Stimulated activated naive CD8-positive, alpha-beta T cell treated with anti-CD3 and anti-CD28 coated beads, Interleukin-15, Interleukin-2, amounts not matched to agents 100 ng/mL and 50 ng/mL, for 24 hours (primary cell): ENCODE data around the gene DENND1A.

Source experiments
- H3K27ac Mint-ChIP-seq: one replicate; pipeline ENCODE4 v1.8.0; 2021; ENCODE audit warnings: mild to moderate bottlenecking, mixed read lengths
- H3K27me3 Mint-ChIP-seq: one replicate; pipeline ENCODE4 v1.8.0; 2021; ENCODE audit warnings: mixed read lengths
- H3K36me3 Mint-ChIP-seq: one replicate; pipeline ENCODE4 v1.8.0; 2021; ENCODE audit warnings: low read depth, mixed read lengths
- H3K4me1 Mint-ChIP-seq: one replicate; pipeline ENCODE4 v1.8.0; 2021; ENCODE audit warnings: low read depth, mixed read lengths
- H3K4me3 Mint-ChIP-seq: one replicate; pipeline ENCODE4 v1.8.0; 2021; ENCODE audit warnings: mild to moderate bottlenecking, mixed read lengths
- H3K9me3 Mint-ChIP-seq: one replicate; pipeline ENCODE4 v1.8.0; 2021; ENCODE audit warnings: mixed read lengths

The DENND1A gene

GRCh38 chr9:123417289-123418051, 512.5 kb downstream of the DENND1A start:
- peaks cover 4% of the 10 kb centered on the region for H3K36me3 Mint-ChIP-seq
- H3K4me3 Mint-ChIP-seq: no peak overlapping the region
- no peaks in the 10 kb centered on the region for H3K9me3 Mint-ChIP-seq
- H3K27ac Mint-ChIP-seq: no peak overlapping the region
- H3K27me3 Mint-ChIP-seq: no peaks in the 10 kb centered on the region
- H3K4me1 Mint-ChIP-seq: no peaks in the 10 kb centered on the region

GRCh38 chr9:123416176-123416575, 513.8 kb downstream of the DENND1A start:
- no peak overlapping the region for H3K27ac Mint-ChIP-seq
- no peaks in the 10 kb centered on the region for H3K27me3 Mint-ChIP-seq
- H3K4me1 Mint-ChIP-seq: no peaks in the 10 kb centered on the region
- no peak overlapping the region for H3K4me3 Mint-ChIP-seq
- H3K9me3 Mint-ChIP-seq: no peaks in the 10 kb centered on the region
- peaks cover 4% of the 10 kb centered on the region for H3K36me3 Mint-ChIP-seq

- Mint-ChIP-seq H3K27ac (no peak overlapping the region), H3K4me3 (no peak overlapping the region), H3K36me3 (peaks cover 4% of the 10 kb centered on the region), H3K27me3 (no peaks in the 10 kb centered on the region), H3K9me3 (no peaks in the 10 kb centered on the region), H3K4me1 (no peaks in the 10 kb centered on the region)
Measured at GRCh38 chr9:123414936-123415930, 514.7 kb downstream of the DENND1A start.

GRCh38 chr9:123414204-123414603, 515.7 kb downstream of the DENND1A start:
- Mint-ChIP-seq H3K27ac (no peak overlapping the region), H3K4me1 (no peaks in the 10 kb centered on the region), H3K36me3 (peaks cover 4% of the 10 kb centered on the region)

GRCh38 chr9:123412171-123412820, 517.6 kb downstream of the DENND1A start:
- Mint-ChIP-seq H3K4me3 (no peak overlapping the region), H3K4me1 (no peaks in the 10 kb centered on the region), H3K27me3 (no peaks in the 10 kb centered on the region), H3K27ac (no peak overlapping the region), H3K9me3 (no peaks in the 10 kb centered on the region), H3K36me3 (peaks cover 4% of the 10 kb centered on the region)

More at GRCh38 chr9:123414204-123414603, 515.7 kb downstream of the DENND1A start:
- Mint-ChIP-seq H3K4me3 (no peak overlapping the region), H3K27me3 (no peaks in the 10 kb centered on the region), H3K9me3 (no peaks in the 10 kb centered on the region)

- Mint-ChIP-seq H3K27ac (no peak overlapping the region), H3K27me3 (no peaks in the 10 kb centered on the region), H3K36me3 (peaks cover 4% of the 10 kb centered on the region), H3K9me3 (no peaks in the 10 kb centered on the region), H3K4me3 (no peak overlapping the region), H3K4me1 (no peaks in the 10 kb centered on the region)
Measured at GRCh38 chr9:123411636-123412035, 518.3 kb downstream of the DENND1A start.

- Mint-ChIP-seq H3K4me1 (peaks cover 3% of the 10 kb centered on the region), H3K27me3 (no peaks in the 10 kb centered on the region), H3K9me3 (no peaks in the 10 kb centered on the region), H3K4me3 (no peak overlapping the region), H3K27ac (no peak overlapping the region), H3K36me3 (no peaks in the 10 kb centered on the region)
Measured at GRCh38 chr9:123411191-123411590, 518.7 kb downstream of the DENND1A start.

GRCh38 chr9:123410281-123410910, 519.5 kb downstream of the DENND1A start:
- Mint-ChIP-seq H3K27me3 (no peaks in the 10 kb centered on the region), H3K4me1 (peaks cover 4% of the 10 kb centered on the region), H3K36me3 (no peaks in the 10 kb centered on the region), H3K4me3 (no peak overlapping the region), H3K9me3 (no peaks in the 10 kb centered on the region), H3K27ac (no peak overlapping the region)

- no peak overlapping the region for H3K27ac Mint-ChIP-seq
- peaks cover 4% of the 10 kb centered on the region for H3K4me1 Mint-ChIP-seq
- H3K9me3 Mint-ChIP-seq: no peaks in the 10 kb centered on the region
- H3K4me3 Mint-ChIP-seq: no peak overlapping the region
- no peaks in the 10 kb centered on the region for H3K36me3 Mint-ChIP-seq
- no peaks in the 10 kb centered on the region for H3K27me3 Mint-ChIP-seq
Measured at GRCh38 chr9:123408313-123409262, 521.3 kb downstream of the DENND1A start.

GRCh38 chr9:123407217-123407851, 522.6 kb downstream of the DENND1A start:
- Mint-ChIP-seq H3K27me3 (no peaks in the 10 kb centered on the region), H3K4me1 (peaks cover 4% of the 10 kb centered on the region), H3K36me3 (no peaks in the 10 kb centered on the region), H3K27ac (no peak overlapping the region), H3K4me3 (no peak overlapping the region), H3K9me3 (no peaks in the 10 kb centered on the region)

GRCh38 chr9:123406691-123407216, 523.2 kb downstream of the DENND1A start:
- no peaks in the 10 kb centered on the region for H3K36me3 Mint-ChIP-seq
- no peaks in the 10 kb centered on the region for H3K27me3 Mint-ChIP-seq
- no peak overlapping the region for H3K4me3 Mint-ChIP-seq
- peaks cover 4% of the 10 kb centered on the region for H3K4me1 Mint-ChIP-seq
- H3K27ac Mint-ChIP-seq: no peak overlapping the region
- no peaks in the 10 kb centered on the region for H3K9me3 Mint-ChIP-seq

GRCh38 chr9:123406016-123406415, 523.9 kb downstream of the DENND1A start:
- no peaks in the 10 kb centered on the region for H3K9me3 Mint-ChIP-seq
- H3K27me3 Mint-ChIP-seq: no peaks in the 10 kb centered on the region
- no peaks in the 10 kb centered on the region for H3K36me3 Mint-ChIP-seq
- H3K4me1 Mint-ChIP-seq: peaks cover 4% of the 10 kb centered on the region
- no peak overlapping the region for H3K4me3 Mint-ChIP-seq
- peak overlapping the region; percentile 36 for H3K27ac Mint-ChIP-seq

GRCh38 chr9:123402981-123403509, 526.9 kb downstream of the DENND1A start:
- Mint-ChIP-seq H3K27me3 (no peaks in the 10 kb centered on the region), H3K4me1 (peaks cover 4% of the 10 kb centered on the region), H3K4me3 (no peak overlapping the region), H3K9me3 (no peaks in the 10 kb centered on the region), H3K36me3 (no peaks in the 10 kb centered on the region), H3K27ac (no peak overlapping the region)
